H1 (cell line): Measurements from ENCODE around the gene BCAR1. TPM values are rescaled to one million over a fixed set of nuclear protein-coding genes. Genes with fewer than 3 reads are reported as not detected.

Source experiments
- CTCF ChIA-PET: fragments of 300-600 bp; sonication (Branson Sonifier 250); formaldehyde crosslinking; loops from one replicate; lab custom pipeline; 2021; ENCODE audit not compliant: partially characterized antibody; lab: Charles Lee
- POLR2A ChIA-PET: fragments of 300-600 bp; sonication (Branson Sonifier 250); formaldehyde crosslinking; loops from one replicate; lab custom pipeline; 2021; ENCODE audit warnings: inconsistent platforms; ENCODE audit not compliant: partially characterized antibody; lab: Charles Lee
- DNase-seq, 2 experiments: peaks; one replicate each; pipeline versions ENCODE4 v3.0.0 to v3.0.0-alpha.2; 2010 to 2022; ENCODE audit warnings: low spot score in 2 of 2, low read depth in 1 of 2, mixed read lengths in 1 of 2
- FAIRE-seq: peaks from 2 replicates; lab custom pipeline; 2011; peaks lifted over from hg19 to GRCh38; lab: Jason Lieb, UNC
- H2AFZ ChIP-seq: 2 replicates; pipeline ENCODE4 v1.8.1; 2012; ENCODE audit warnings: low read length, inconsistent platforms
- H2AK5ac ChIP-seq: 2 replicates; pipeline ENCODE4 v1.6.1; 2013; ENCODE audit warnings: low read depth, low read length
- H2BK120ac ChIP-seq: replicated peaks from 2 replicates; pipeline ENCODE3; 2013; ENCODE audit warnings: low read depth, low read length, inconsistent platforms
- H2BK12ac ChIP-seq: 2 replicates; pipeline ENCODE4 v1.6.1; 2013; ENCODE audit warnings: low read depth, low read length
- H2BK15ac ChIP-seq: 2 replicates; pipeline ENCODE4 v1.6.1; 2013; ENCODE audit warnings: low read length
- H2BK20ac ChIP-seq: 2 replicates; pipeline ENCODE4 v1.6.1; 2013; ENCODE audit warnings: low read length
- H2BK5ac ChIP-seq: 2 replicates; pipeline ENCODE4 v1.6.1; 2013; ENCODE audit warnings: low read depth, low read length
- H3K14ac ChIP-seq: 2 replicates; pipeline ENCODE4 v1.6.1; 2013; ENCODE audit warnings: inconsistent platforms; ENCODE audit not compliant: insufficient read length
- H3K18ac ChIP-seq: 2 replicates; pipeline ENCODE4 v1.6.1; 2013; ENCODE audit warnings: low read length; ENCODE audit errors: extremely low read depth
- H3K23ac ChIP-seq: 2 replicates; pipeline ENCODE4 v1.6.1; 2013; ENCODE audit warnings: inconsistent platforms; ENCODE audit not compliant: insufficient read length
- H3K23me2 ChIP-seq: 2 replicates; pipeline ENCODE4 v1.6.1; 2013; ENCODE audit warnings: low read depth, low read length
- H3K27ac ChIP-seq: 2 replicates; pipeline ENCODE4 v1.6.1; 2011; ENCODE audit warnings: low read depth, low read length, inconsistent platforms
- H3K27me3 ChIP-seq, 4 experiments: replicated peaks in 1 of 4; 1 replicate in 1 of 4; 2 replicates in 3 of 4; pipeline versions ENCODE4 v1.6.1 to v1.8.1; 2011 to 2013; ENCODE audit warnings: low read length in 3 of 4, mild to moderate bottlenecking in 3 of 4, inconsistent platforms in 2 of 4, mixed read lengths in 2 of 4, moderate library complexity in 1 of 4; ENCODE audit not compliant: control insufficient read depth in 3 of 4, insufficient read depth in 3 of 4; ENCODE audit errors: extremely low read depth in 1 of 4
- H3K36me3 ChIP-seq, 4 experiments: 2 replicates each; pipeline versions ENCODE4 v1.6.1 to v1.8.1; 2011 to 2013; ENCODE audit warnings: mild to moderate bottlenecking in 4 of 4, low read length in 3 of 4, moderate library complexity in 2 of 4, control low read depth in 1 of 4, inconsistent platforms in 1 of 4; ENCODE audit not compliant: insufficient read depth in 4 of 4, control insufficient read depth in 2 of 4
- H3K4ac ChIP-seq: replicated peaks from 2 replicates; pipeline ENCODE3; 2013; ENCODE audit warnings: low read length, low read depth, mixed read lengths, inconsistent platforms; ENCODE audit not compliant: insufficient read length
- H3K4me1 ChIP-seq, 4 experiments: replicated peaks in 1 of 4; 1 replicate in 1 of 4; 2 replicates in 3 of 4; pipeline versions ENCODE4 v1.6.1 to v1.8.1; 2011 to 2013; ENCODE audit warnings: low read length in 3 of 4, inconsistent platforms in 2 of 4, mixed read lengths in 1 of 4; ENCODE audit not compliant: insufficient read depth in 4 of 4, control insufficient read depth in 3 of 4
- H3K4me2 ChIP-seq, 2 experiments: 2 replicates each; pipeline versions ENCODE4 v1.6.1 to v1.8.1; 2011 to 2013; ENCODE audit warnings: low read depth in 2 of 2, low read length in 2 of 2, control low read depth in 1 of 2, inconsistent platforms in 1 of 2, mild to moderate bottlenecking in 1 of 2; ENCODE audit not compliant: insufficient read depth in 1 of 2
- H3K4me3 ChIP-seq, 4 experiments: fragments of 200-600, 300-600 bp in 1 of 4; sonication (generic), shearing (Covaris generic), sonication (Bioruptor Twin) in 1 of 4; 2 replicates each; pipeline versions ENCODE4 v1.5.1 to v1.8.1; 2011 to 2016; ENCODE audit warnings: low read length in 4 of 4, low read depth in 3 of 4, control low read depth in 2 of 4, inconsistent platforms in 2 of 4, mild to moderate bottlenecking in 2 of 4, mixed read lengths in 1 of 4, moderate library complexity in 1 of 4; ENCODE audit not compliant: insufficient read depth in 2 of 4; ENCODE audit errors: extremely low read depth in 1 of 4
- H3K56ac ChIP-seq: replicated peaks from 2 replicates; pipeline ENCODE3; 2013; ENCODE audit warnings: low read depth, mild to moderate bottlenecking, mixed read lengths, low read length, inconsistent platforms; ENCODE audit not compliant: insufficient read length
- H3K79me1 ChIP-seq: 2 replicates; pipeline ENCODE4 v1.6.1; 2013; ENCODE audit warnings: low read depth, low read length, control low read depth
- H3K79me2 ChIP-seq, 2 experiments: 2 replicates each; pipeline versions ENCODE4 v1.6.1 to v1.8.1; 2012 to 2013; ENCODE audit warnings: low read length in 2 of 2, mild to moderate bottlenecking in 2 of 2, inconsistent platforms in 1 of 2; ENCODE audit not compliant: insufficient read depth in 2 of 2, control insufficient read depth in 1 of 2
- H3K9ac ChIP-seq, 4 experiments: replicated peaks in 1 of 4; 1 replicate in 1 of 4; 2 replicates in 3 of 4; pipeline versions ENCODE4 v1.6.1 to v1.8.1; 2011 to 2013; ENCODE audit warnings: low read depth in 3 of 4, low read length in 3 of 4, control low read depth in 2 of 4, mild to moderate bottlenecking in 2 of 4, moderate library complexity in 2 of 4, inconsistent platforms in 1 of 4; ENCODE audit errors: extremely low read depth in 1 of 4
- H3K9me3 ChIP-seq, 2 experiments: 2 replicates each; pipeline versions ENCODE4 v1.6.1 to v1.8.1; 2012 to 2013; ENCODE audit warnings: mild to moderate bottlenecking in 2 of 2, moderate library complexity in 2 of 2, control low read depth in 1 of 2, inconsistent platforms in 1 of 2, low read depth in 1 of 2, low read length in 1 of 2, mixed read lengths in 1 of 2; ENCODE audit not compliant: insufficient read depth in 2 of 2
- H4K20me1 ChIP-seq, 2 experiments: replicated peaks in 1 of 2; 2 replicates each; pipeline versions ENCODE3 to v1.8.1; 2011 to 2013; ENCODE audit warnings: inconsistent platforms in 2 of 2, low read length in 2 of 2, mild to moderate bottlenecking in 1 of 2; ENCODE audit not compliant: insufficient read depth in 2 of 2, control insufficient read depth in 1 of 2
- H4K5ac ChIP-seq: 2 replicates; pipeline ENCODE4 v1.6.1; 2013; ENCODE audit warnings: low read length, low read depth, mixed read lengths, inconsistent platforms; ENCODE audit not compliant: insufficient read length
- H4K8ac ChIP-seq: 2 replicates; pipeline ENCODE4 v1.8.0; 2013; ENCODE audit warnings: mild to moderate bottlenecking, moderate library complexity, low read length, inconsistent platforms; ENCODE audit not compliant: insufficient read depth; ENCODE audit errors: extremely low read depth
- H4K91ac ChIP-seq: replicated peaks from 2 replicates; pipeline ENCODE3; 2013; ENCODE audit warnings: low read length, mixed read lengths, inconsistent platforms; ENCODE audit not compliant: insufficient read length
- CREB1 ChIP-seq: IDR thresholded peaks from 2 replicates; pipeline ENCODE4 v1.6.1; 2012; ENCODE audit warnings: inconsistent platforms
- HDAC6 ChIP-seq: IDR thresholded peaks from one replicate; pipeline ENCODE4 v1.7.1; 2012; ENCODE audit warnings: low read depth, mild to moderate bottlenecking, inconsistent platforms, low read length, moderate library complexity
- TCF12 ChIP-seq: IDR thresholded peaks from 2 replicates; pipeline ENCODE4 v1.6.1; 2011; ENCODE audit warnings: low read depth, mild to moderate bottlenecking, low read length
- WGBS, 2 experiments: shearing (Covaris generic) in 1 of 2; methylation state at CpG; one replicate each; pipeline versions ENCODE4 v1.1.6 to v1.1.7; 2013 to 2015; ENCODE audit warnings: low lambda C conversion rate in 2 of 2, mixed read lengths in 2 of 2, inconsistent platforms in 1 of 2, low coverage in 1 of 2, missing lambda C conversion rate in 1 of 2; ENCODE audit not compliant: insufficient replicate concordance in 2 of 2, insufficient coverage in 1 of 2, insufficient read length in 1 of 2; ENCODE audit errors: extremely low coverage in 1 of 2, missing lambda C conversion rate in 1 of 2; 5-methylcytosine and 5-hydroxymethylcytosine counted together
- polyA plus RNA-seq, 7 experiments: library from polyadenylated mRNA; depleted of rRNA in 3 of 7; stranded (reverse) in 5 of 7; unstranded in 2 of 7; fragments of >200 nt in 5 of 7; fragments of 200-250 nt in 2 of 7; gene quantifications; 1 replicate in 5 of 7; 2 replicates in 1 of 7; 4 replicates in 1 of 7; pipeline versions ENCODE4 v1.2.1 to v1.2.3, GENCODE V29; 2011 to 2013; ENCODE audit warnings: missing spikeins in 2 of 7, mixed read lengths in 2 of 7
- total RNA-seq: library from RNA; stranded (reverse); fragmentation: NEBNext Ultra II Directional; extraction: Animal tissue kit (Norgen Biotek cat#: 25700); gene quantifications from 2 replicates; pipeline ENCODE4 v1.2.1, GENCODE V29; 2021

BCAR1 gene
- total and polyA plus RNA-seq, 2 of the 8 experiments (the other 6 are each of a cell fraction or from before 2014, with no cell fraction given), result 59.8 to 105 TPM

DNA sequence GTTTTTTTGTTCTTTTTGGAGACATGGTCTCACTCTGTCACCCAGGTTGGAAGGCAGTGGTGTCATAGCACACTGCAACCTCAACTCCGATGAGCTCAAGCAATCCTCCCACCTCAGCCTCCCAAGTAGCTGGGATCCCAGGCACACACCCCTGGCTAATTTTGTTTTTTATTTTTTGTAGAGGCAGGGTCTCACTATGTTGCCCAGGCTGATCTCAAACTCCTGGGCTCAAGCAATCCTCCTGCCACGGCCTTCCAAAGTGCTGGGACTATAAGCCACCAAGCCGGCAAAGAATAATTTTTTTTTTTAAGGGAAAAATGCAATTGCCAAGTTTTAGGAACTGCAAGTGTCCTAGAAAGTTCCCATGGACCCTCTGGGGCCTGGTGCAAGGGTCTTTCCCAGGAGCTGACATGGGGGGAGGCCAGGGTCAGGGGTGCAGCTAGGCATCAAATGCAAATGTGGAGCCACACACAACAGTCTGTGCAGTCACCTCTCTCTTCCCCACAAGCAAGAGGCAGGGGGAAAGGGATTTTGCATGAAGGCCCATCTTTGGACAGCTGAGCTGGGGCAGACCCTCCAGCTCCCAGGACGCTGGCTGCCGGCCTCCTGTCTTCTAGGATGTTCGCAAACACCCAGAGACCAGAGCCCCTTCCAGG lies 20.1 kb upstream of the BCAR1 start:
- Histone ChIP-seq H3K23me2 (no peaks in the 10 kb centered on the region), H3K4me2 (no peak overlapping the region), H3K4ac (no peak overlapping the region), H4K20me1 (no peaks in the 10 kb centered on the region), H4K5ac (no peak overlapping the region), H3K9ac (no peak overlapping the region), H3K9me3 (no peaks in the 10 kb centered on the region), H2BK5ac (no peak overlapping the region), H3K14ac (no peak overlapping the region), H3K79me2 (no peaks in the 10 kb centered on the region), H4K8ac (no peak overlapping the region), H3K36me3 (no peaks in the 10 kb centered on the region), H3K27ac (no peak overlapping the region), H3K4me3 (no peak overlapping the region), H2AFZ (no peak overlapping the region), H3K79me1 (no peaks in the 10 kb centered on the region), H2BK120ac (no peak overlapping the region), H3K23ac (no peak overlapping the region), H2BK12ac (no peak overlapping the region), H2AK5ac (no peak overlapping the region), H3K27me3 (no peaks in the 10 kb centered on the region), H2BK20ac (no peak overlapping the region), H3K56ac (no peak overlapping the region), H4K91ac (no peak overlapping the region), H3K4me1 (peaks cover 0 to 2% (median 0%) of the 10 kb centered on the region in 4 experiments; a peak in 1 of 7 replicates), H2BK15ac (no peak overlapping the region), H3K18ac (no peak overlapping the region)
- POLR2A ChIA-PET, result interaction anchor here (0.5 to 3.4 kb wide), 4 partner anchors 11 to 22 kb away, joined by 3 to 14 read pairs (median 4); partner anchors contain the start of gene BCAR1
- 92% methylated on average over 6 of the region's 6 CpGs; no CpG with 5 or more reads in 1 of the 2 experiments for WGBS, 2 experiments
- TF ChIP-seq CREB1, result no peak
- TF ChIP-seq TCF12, result no peak
- TF ChIP-seq HDAC6, result no peak
- CTCF ChIA-PET, result interaction anchor here (0.7 to 2.9 kb wide), 5 partner anchors 17 to 90 kb away, joined by 3 to 16 read pairs (median 3); no protein-coding TSS in a partner anchor
- FAIRE-seq, result no peak
- DNase-seq, result no peak
